Midbrain (tissue), 1 donor: ENCODE measurements around the gene FAM118A.
"Not testable (repeated sequence)": the region's sequence is repeated elsewhere in the genome, so short reads cannot be mapped to it uniquely, and the experiment has no call there.

Experiments
- DNase-seq: peaks from one replicate; lab custom pipeline; 2025; lab: John Stamatoyannopoulos, UW

FAM118A gene

DNA sequence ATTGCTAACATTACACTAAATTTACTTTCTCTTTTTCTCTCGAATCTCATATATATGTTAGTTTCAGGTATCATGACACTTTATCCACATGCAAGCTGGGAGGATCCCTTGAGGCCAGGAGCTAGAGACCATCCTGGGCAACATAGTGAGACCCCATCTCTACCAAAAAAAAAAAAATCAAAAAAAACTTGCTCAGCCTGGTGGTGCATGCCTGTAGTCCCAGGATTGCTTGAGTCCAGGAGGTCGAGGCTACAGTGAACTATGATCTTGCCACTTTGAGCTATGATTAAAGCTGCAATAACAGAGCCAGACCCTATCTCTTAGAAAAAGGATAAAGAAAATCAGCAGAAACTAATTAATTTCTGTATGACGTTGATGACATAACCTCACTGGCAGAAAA, 28.7 kb upstream of the FAM118A start:
- no peak for DNase-seq

GRCh38 chr22:45284705-45285262, 24.9 kb upstream of the FAM118A start, which contains the start of gene UPK3A:
Gene UPK3A, plus strand, starts transcription at chr22:45284949. Its CDS starts 65 bp downstream, at chr22:45285014.
- DNase-seq: no peak

- no peak for DNase-seq
Observed at GRCh38 chr22:45285263-45286058, 24.3 kb upstream of the FAM118A start.

- DNase-seq: no peak
Observed at GRCh38 chr22:45286854-45287551, 22.7 kb upstream of the FAM118A start.

DNA sequence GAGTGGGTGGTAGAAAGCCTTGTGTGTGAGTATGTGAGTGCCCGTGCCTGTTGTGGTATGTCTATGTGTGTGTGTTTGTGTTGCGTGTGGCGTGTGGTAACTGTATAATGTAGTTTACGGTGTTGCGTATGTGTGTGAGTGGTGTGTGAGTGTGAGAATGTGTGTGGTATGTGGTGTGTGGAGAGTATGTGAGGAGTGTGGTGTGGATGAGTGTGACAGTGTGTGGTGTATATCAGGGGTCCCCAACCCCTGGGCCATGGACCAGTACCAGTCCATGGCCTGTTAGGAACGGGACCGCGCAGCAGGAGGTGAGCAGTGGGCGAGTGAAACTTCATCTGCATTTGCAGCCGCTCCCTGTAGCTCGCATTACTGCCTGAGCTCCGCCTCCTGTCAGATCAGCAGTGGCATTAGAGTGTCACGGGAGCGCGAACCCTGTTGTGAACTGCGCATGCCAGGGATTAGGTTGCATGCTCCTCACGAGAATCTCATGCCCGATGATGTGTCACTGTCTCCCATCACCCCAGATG, 19.3 kb upstream of the FAM118A start:
- no peak for DNase-seq

GRCh38 chr22:45291061-45291930, 18.4 kb upstream of the FAM118A start:
- DNase-seq: no peak

DNA sequence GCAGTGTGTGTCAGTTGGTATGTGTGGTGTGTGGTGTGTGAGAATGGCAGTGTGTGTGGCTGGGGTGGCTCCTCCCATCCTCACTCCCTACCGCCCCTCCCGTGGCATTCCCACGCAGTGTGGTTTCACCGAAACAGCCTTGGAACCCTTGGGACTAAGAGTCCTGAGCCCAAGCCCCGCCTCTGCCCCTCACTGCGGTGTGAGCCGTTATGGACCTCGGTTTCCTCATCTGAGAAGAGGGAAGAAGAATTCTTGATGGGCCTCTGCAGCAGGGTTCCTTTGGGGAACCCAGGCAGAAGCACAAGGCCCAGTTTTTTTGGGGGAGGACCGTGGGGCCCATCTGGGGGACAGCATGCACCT, 17.8 kb upstream of the FAM118A start:
- no peak for DNase-seq

GRCh38 chr22:45292731-45293442, 16.8 kb upstream of the FAM118A start:
- no peak for DNase-seq

DNA sequence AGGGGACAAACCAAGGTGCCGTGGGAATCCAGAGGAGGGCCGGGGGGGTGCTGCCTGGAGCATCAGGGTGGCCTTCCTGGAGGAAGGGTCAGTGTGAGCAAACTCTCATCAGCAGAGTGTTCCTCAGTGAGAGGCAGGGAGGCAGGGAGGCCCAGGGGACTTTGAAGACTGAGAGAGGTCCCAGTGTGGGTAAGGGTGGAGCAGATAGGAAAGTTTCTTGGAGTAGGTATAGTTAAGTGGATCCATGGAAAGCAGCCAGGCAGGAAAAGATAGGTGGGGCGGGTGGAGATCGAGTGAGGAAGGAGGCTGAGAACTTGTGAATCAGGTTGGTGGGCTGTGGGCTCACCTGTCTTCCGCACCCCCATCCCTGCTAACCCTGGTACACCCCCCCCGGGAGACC, 15.7 kb upstream of the FAM118A start:
- DNase-seq: no peak

- not testable (repeated sequence) for DNase-seq
Observed at GRCh38 chr22:45295004-45295403, 14.7 kb upstream of the FAM118A start.

DNA sequence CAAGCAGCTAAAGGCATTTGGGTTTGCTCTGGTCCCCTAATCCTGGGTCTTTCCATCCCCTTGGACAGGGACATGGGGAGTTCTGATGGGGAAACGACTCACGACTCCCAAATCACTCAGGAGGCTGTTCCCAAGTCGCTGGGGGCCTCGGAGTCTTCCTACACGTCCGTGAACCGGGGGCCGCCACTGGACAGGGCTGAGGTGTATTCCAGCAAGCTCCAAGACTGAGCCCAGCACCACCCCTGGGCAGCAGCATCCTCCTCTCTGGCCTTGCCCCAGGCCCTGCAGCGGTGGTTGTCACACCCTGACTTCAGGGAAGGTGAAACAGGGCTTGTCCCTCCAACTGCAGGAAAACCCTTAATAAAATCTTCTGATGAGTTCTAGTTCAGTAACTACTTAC, 14.2 kb upstream of the FAM118A start:
- DNase-seq: no peak

DNA sequence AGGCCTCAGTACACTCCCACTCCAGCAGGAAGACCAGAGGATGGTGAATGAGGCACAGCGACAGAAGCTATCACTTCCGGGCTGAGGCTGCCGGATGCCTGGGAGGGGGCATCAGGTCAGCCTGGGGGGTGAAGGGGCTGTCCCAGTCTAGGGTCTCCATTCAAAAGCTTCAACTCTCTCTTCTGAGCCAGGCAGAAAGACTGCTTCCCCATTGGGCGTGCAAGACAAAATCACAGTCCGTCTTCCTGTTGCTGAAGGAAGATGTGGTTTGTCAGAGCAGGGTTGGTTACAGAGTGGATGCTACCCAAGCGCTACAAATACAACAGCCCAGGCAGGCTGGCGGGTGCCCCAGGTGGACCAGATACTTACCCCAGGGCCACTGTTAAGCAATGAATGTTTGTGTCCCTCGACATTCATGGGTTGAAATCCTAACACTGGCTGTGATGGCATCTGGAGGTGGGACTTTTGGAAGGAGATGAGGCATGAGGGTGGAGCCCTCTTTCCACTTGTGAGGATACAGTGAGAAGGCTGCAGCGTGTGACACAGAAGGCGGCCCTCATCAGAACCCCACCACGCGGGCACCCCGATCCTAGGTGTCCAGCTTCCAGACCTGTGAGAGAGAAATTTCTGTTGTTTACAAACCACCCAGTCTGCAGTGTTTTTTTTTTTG, 13.0 kb upstream of the FAM118A start:
- DNase-seq: no peak

DNA sequence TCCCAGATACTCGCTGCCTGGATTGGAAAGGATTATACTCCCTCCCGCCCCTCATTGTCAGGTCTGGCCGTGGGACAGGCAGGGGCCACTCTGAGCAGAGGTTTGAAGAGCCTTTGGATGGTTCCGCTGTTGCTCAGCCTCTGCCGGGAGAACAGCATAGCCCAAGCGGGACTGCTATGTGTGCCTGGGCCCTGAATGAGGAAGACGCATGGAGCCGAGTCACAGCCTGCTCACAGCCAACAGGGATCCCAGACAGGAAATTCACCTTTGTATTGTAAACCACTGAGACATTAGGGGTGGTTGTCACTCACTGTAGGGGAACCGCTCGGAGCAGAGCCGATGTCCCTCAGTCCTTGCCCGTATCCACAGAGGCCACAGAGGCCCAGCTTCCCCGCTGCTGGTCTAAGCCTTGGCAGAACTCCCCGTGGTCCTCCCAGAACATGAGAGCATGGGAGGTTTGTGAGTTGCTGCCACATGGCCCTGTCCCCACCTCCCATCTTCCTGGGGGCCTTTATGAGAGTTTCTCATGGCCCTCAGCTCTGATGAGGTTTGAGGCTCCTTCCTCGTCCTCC, 10.7 kb upstream of the FAM118A start:
- no peak for DNase-seq

GRCh38 chr22:45302751-45303150, 7.0 kb upstream of the FAM118A start:
- DNase-seq: no peak

- no peak for DNase-seq
Observed at GRCh38 chr22:45303181-45303580, 6.6 kb upstream of the FAM118A start.

DNA sequence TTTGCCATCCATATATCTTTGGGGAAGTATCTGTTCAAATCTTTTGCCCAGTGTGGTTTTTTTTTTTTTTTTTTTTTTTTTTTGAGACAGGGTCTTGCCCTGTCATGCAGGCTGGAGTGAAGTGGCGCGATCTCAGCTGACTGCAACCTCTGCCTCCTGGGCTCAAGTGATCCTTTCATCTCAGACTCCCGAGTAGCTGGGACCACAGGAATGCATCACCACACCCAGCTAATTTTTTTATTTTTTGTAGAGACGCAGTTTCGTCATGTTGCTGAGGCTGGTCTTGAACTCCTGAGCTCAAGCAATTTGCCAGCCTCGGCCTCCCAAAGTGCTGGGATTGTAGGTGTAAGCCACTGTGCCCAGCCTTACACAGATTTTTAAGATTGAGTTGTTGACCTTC, 4.8 kb upstream of the FAM118A start:
- DNase-seq: no peak

- no peak for DNase-seq
Observed at GRCh38 chr22:45305456-45306075, 4.2 kb upstream of the FAM118A start.

DNA sequence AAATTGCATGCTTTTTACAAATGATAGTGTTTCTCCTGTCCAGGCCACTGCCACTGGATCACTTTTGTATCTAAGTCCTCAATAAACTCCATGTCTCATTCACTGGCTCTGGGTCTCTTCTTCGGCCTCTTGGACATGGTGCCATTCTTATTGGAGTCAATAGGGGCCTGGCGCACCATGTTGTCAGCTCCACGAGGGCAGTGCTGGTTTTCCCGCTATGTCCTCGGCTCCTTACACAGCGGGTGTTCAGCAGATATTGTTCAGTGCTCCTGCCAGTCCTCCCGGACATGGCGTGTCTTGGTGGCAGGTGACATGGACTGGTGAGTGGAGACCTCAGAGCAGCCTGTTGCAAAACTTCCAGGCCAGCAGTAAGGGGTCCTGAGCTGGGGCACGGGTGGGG, 3.6 kb upstream of the FAM118A start:
- DNase-seq: no peak

- no peak for DNase-seq
Observed at GRCh38 chr22:45308391-45308956, 1.3 kb upstream of the FAM118A start.
